NCI-H1105 (cell line): ENCODE results near the gene GPR156.
"Not testable (repeated sequence)": the region's sequence is repeated elsewhere in the genome, so short reads cannot be mapped to it uniquely, and the experiment has no call there.

Experiments used
- DNase-seq: peaks from one replicate; lab custom pipeline; 2025; lab: John Stamatoyannopoulos, UW

The GPR156 gene

GRCh38 chr3:120161902-120162301 lies 123.1 kb downstream of the GPR156 start:
- no peak for DNase-seq

GRCh38 chr3:120160050-120160449 lies 125.0 kb downstream of the GPR156 start:
- DNase-seq, result no peak

GRCh38 chr3:120157681-120158080 lies 127.3 kb downstream of the GPR156 start:
- no peak for DNase-seq

- no peak for DNase-seq
These were observed 127.9 kb downstream of the GPR156 start for GRCh38 chr3:120157113-120157512.

- no peak for DNase-seq
These were observed 128.3 kb downstream of the GPR156 start for GRCh38 chr3:120156699-120157098.

- DNase-seq, result not testable (repeated sequence)
These were observed 129.3 kb downstream of the GPR156 start for GRCh38 chr3:120155694-120156093.

- DNase-seq, result no peak
These were observed 129.9 kb downstream of the GPR156 start for GRCh38 chr3:120155108-120155507.

GRCh38 chr3:120153294-120153693 lies 131.7 kb downstream of the GPR156 start:
- DNase-seq, result no peak

- DNase-seq, result no peak
These were observed 133.2 kb downstream of the GPR156 start for GRCh38 chr3:120151791-120152190.

- no peak for DNase-seq
These were observed 136.7 kb downstream of the GPR156 start for GRCh38 chr3:120148187-120148949.

- DNase-seq, result no peak
These were observed 137.8 kb downstream of the GPR156 start for GRCh38 chr3:120147072-120147871.

GRCh38 chr3:120145542-120146285 lies 139.3 kb downstream of the GPR156 start:
- DNase-seq, result no peak

- DNase-seq, result no peak
These were observed 140.8 kb downstream of the GPR156 start for GRCh38 chr3:120144267-120144666.

GRCh38 chr3:120143676-120144075 lies 141.3 kb downstream of the GPR156 start:
- no peak for DNase-seq

GRCh38 chr3:120142236-120142635 lies 142.8 kb downstream of the GPR156 start:
- DNase-seq, result no peak

GRCh38 chr3:120140098-120140742 lies 144.8 kb downstream of the GPR156 start:
- DNase-seq, result no peak

GRCh38 chr3:120139140-120139539 lies 145.9 kb downstream of the GPR156 start:
- DNase-seq, result no peak

GRCh38 chr3:120137548-120137947 lies 147.5 kb downstream of the GPR156 start:
- no peak for DNase-seq

- DNase-seq, result no peak
These were observed 154.4 kb downstream of the GPR156 start for GRCh38 chr3:120130656-120131055.

GRCh38 chr3:120129718-120130513 lies 155.1 kb downstream of the GPR156 start:
- DNase-seq, result no peak

GRCh38 chr3:120129051-120129450 lies 156.0 kb downstream of the GPR156 start:
- DNase-seq, result no peak
